Measurements from ENCODE around the gene HIPK2. TPM values are rescaled to one million over a fixed set of nuclear protein-coding genes. Genes with fewer than 3 reads are reported as not detected.

HIPK2 gene
- total RNA-seq, 1 experiment from 2014 or later, result 3.6 TPM

Other genes starting within 250 kb of the HIPK2 start
- gene TBXAS1, start 51.3 kb upstream of the HIPK2 start, total RNA-seq (2014; rRNA removed; shearing (Covaris generic)), result 0.26 and 0.83 TPM in 2 replicates